OCI-LY1 (cell line): ENCODE measurements around the gene POLR2L.

Experiments
- CTCF ChIP-seq: fragments of 200-600 bp; sonication (generic), shearing (Covaris generic); IDR thresholded peaks from 2 replicates; pipeline ENCODE4 v1.5.1; 2017; ENCODE audit warnings: mild to moderate bottlenecking, antibody characterized with exemption, low read length, moderate library complexity, mixed read lengths
- EZH2 ChIP-seq: fragments of 200-600 bp; sonication (generic), shearing (Covaris generic); IDR thresholded peaks from 2 replicates; pipeline ENCODE4 v1.8.0; 2017; ENCODE audit warnings: borderline replicate concordance, mixed run types, mild to moderate bottlenecking, antibody characterized with exemption, low read length, moderate library complexity, mixed read lengths

DNA sequence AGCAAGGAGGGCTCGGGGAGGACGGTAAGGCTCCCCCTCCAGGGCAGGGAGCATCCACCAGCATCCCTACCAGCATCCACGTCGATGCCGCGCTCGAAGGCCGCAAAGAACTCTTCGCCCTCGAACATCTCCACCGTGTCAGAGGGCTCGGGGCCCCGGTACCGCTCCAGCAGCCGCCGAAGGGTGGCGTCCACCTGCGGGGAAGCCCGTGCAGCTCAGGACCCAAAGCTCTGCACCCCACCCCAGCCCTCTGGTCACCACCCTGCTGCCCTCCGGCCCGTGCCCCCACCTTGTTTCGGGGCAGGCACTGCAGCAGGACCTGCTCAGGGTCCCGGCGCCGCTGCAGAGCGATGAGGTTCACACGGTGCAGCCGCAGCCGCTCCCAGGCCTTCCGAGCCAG lies 41.9 kb downstream of the POLR2L start:
- TF ChIP-seq CTCF (no peak), EZH2 (no peak)
